Head of caudate nucleus (tissue), 42 donors: Measurements from ENCODE around the gene UQCC3.
"Not testable (repeated sequence)": the region's sequence is repeated elsewhere in the genome, so short reads cannot be mapped to it uniquely, and the experiment has no call there.

Source experiments
- DNase-seq, 42 donors: peaks; one replicate each; pipeline versions ENCODE4 v3.0.0 to v3.0.0-alpha.2; 2020 to 2021; ENCODE audit warnings: mixed read lengths in 7 of 42
- intact Hi-C: fragments of 100-400 bp; cut with DNase I; formaldehyde crosslinking; loops from one replicate; pipeline ENCODE4 v1.15.0; 2022

The UQCC3 gene

GRCh38 chr11:62671608-62672389 lies at the start of gene UQCC3, which contains the start of gene LBHD1:
Gene UQCC3, plus strand, starts transcription at chr11:62671673. Its CDS starts 73 bp downstream, at chr11:62671746.
Gene LBHD1, minus strand, starts transcription at chr11:62672267. Its CDS starts 2,236 bp downstream, at chr11:62670031.
- peak in 41 of 42 donors; percentile 71 to 95 (median 87) for DNase-seq
- intact Hi-C loops, result no loop called here

GRCh38 chr11:62622476-62623089 lies 48.9 kb upstream of the UQCC3 start:
- DNase-seq, result no peak
- intact Hi-C loops, result no loop called here

- intact Hi-C loops, result no loop called here
Observed at GRCh38 chr11:62627713-62628112, 43.8 kb upstream of the UQCC3 start.

GRCh38 chr11:62632492-62632891 lies 39.0 kb upstream of the UQCC3 start:
- DNase-seq, result no peak
- intact Hi-C loops, result no loop called here

More at GRCh38 chr11:62627713-62628112, 43.8 kb upstream of the UQCC3 start:
- peak in 11 of 42 donors; percentile 23 to 64 (median 37) for DNase-seq

DNA sequence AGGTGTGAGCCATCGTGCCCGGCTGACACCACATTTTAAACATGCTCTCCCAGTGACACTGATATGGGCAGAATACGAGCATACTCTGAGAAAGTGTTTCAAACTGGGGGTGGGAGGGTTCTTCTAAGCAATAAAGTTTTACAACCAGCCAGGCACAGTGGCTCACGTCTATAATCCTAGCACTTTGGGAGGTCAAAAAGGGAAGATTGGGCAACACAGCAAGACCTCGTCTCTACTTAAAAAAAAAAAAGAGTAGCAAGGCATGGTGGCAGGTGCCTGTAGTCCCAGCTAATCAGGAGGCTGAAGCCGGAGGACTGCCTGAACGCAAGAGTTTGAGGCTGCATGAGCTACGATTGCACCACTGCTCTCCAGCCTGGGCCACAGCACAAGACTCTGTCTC lies 27.3 kb upstream of the UQCC3 start:
- DNase-seq, result no peak
- intact Hi-C loops, result no loop called here

DNA sequence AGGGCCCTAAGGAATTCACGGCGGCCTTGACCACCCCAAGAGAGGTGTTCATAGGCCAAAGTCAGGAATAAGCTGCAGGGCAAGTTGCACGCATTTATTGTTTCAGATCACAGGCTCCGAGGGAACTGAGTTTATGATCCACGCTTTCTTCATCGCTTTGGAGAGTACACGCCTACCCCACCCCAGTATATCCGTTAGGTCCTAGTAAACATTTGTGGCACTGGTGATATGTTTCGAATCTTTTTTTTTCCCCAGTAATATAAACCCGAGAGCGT lies 25.9 kb upstream of the UQCC3 start:
- DNase-seq, result no peak

GRCh38 chr11:62645946-62646824 lies 25.3 kb upstream of the UQCC3 start, which contains the start of gene GANAB:
Gene GANAB, minus strand, starts transcription at chr11:62646613. Its CDS starts 14 bp downstream, at chr11:62646599.
- DNase-seq, result peak; percentile 98 to 100 (median 99)
- intact Hi-C loops, result no loop called here

More for the DNA sequence above, 25.9 kb upstream of the UQCC3 start:
- intact Hi-C loops, result no loop called here

DNA sequence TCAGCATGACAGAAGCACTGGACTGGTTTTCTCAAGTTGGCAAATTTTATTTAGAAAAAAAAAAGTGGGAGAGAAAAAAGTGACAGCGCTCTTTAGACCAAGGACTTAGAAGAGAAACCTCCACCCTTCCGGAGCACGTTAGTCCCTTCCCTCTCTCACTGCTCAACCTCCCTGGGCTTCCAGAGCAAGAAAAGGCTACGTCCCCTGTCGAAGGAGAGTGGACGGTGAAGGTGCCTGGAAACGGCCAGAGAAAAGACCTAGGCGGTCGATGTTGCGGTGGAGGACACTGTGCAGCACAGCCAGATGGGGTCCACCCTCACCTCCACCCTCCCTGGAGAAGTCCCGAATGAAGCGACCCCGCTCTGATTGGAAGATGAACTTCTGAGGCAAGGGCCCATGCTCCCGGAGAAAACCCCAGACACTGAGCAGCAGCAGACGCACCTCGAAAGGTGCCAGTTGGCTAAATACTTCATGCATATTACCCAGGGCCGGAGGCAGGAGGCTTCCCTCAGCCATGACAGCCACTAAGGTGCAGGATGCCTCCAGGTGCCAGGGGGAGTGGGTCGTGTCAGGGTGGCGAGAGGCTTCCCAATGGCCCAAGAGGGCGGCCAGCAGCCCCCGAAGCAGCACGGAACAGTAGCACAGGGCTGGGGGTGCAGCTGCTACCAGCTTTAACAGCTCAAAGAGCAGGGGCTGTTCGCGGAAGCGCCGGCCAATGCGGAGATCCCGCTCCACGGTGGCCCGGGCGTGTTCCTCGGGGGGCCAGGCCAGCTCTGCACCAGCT lies 24.5 kb upstream of the UQCC3 start:
- peak in 3 of 42 donors; percentile 14 to 44 (median 24) for DNase-seq
- intact Hi-C loops, result no loop called here

GRCh38 chr11:62647609-62648005 lies 23.9 kb upstream of the UQCC3 start:
- intact Hi-C loops, result no loop called here

DNA sequence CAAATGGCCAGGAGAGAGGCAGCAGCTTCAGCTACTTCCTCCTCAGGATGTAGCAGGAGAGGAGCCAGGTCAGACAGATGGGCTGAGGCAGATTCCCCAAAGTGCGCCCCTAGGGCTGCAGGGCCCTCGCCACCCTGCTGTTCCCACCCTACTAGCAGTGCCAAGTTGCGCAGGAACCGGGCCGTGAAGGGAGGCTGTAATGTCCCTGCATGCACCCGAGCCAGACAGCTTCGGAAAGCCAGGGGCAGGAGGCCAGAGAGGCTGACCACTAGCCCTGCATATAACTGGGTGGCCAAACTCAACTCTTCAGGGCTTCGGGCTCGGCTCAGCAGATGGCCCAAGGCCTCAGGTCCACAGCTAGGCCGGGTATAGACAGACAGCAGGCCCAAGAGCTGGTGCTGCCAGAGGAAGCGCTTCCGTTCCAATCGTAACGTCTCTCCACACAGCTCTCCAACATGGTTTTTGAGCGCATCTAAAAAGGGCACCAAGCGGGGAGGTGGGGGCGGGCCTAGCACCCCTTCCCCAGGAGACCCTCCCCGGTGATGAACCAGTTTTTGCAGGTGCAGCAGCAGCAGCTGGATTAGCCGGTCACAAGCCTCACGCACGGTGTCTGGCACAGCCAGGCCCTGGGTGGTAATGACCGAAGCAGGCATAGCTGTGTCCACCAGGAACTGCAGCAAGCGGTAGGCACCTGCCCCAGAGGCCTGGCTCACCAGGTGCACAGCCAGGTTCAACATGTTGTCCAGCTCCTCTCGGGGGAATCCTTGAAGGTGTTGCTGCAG lies 23.1 kb upstream of the UQCC3 start:
- no peak for DNase-seq
- intact Hi-C loops, result no loop called here

More at GRCh38 chr11:62647609-62648005, 23.9 kb upstream of the UQCC3 start:
- no peak for DNase-seq

DNA sequence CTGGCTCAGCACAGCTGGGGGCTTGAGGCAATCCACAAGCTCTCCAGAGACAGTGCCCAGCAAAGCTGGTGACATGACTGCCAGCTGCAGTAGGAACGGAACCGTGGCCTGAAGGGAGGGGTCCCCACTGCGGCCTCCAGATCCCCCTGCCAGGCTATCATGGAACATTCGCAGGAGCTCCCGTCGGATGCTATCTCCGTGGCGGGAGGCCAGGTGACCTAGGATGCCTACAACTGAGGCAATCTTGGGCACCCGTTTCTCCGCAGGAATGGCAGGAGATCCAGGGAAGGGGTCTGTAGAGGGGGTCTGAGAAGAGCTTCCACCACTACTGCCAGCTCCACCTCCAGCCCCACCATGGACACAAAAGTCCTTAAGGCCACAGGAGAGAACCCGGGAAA lies 22.5 kb upstream of the UQCC3 start:
- no peak for DNase-seq
- intact Hi-C loops, result no loop called here

- DNase-seq, result no peak
- intact Hi-C loops, result no loop called here
Observed at GRCh38 chr11:62649486-62649885, 22.0 kb upstream of the UQCC3 start.

DNA sequence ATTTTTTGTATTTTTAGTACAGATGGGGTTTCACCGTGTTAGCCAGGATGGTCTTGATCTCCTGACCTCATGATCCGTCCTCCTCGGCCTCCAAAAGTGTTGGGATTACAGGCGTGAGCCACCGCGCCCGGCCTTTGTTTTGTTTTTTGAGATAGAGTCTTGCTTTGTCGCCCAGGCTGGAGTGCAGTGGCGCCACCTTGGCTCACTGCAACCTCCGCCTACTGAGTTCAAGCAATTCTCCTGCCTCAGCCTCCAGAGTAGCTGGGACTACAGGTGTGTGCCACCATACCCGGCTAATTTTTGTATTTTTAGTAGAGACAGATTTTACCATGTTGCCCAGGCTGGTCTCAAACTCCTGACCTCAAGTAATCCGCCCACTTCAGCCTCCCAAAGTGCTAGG lies 21.2 kb upstream of the UQCC3 start:
- DNase-seq, intact Hi-C loops: not testable (repeated sequence)

GRCh38 chr11:62652161-62653006 lies 19.1 kb upstream of the UQCC3 start:
- intact Hi-C loops, result no loop called here

DNA sequence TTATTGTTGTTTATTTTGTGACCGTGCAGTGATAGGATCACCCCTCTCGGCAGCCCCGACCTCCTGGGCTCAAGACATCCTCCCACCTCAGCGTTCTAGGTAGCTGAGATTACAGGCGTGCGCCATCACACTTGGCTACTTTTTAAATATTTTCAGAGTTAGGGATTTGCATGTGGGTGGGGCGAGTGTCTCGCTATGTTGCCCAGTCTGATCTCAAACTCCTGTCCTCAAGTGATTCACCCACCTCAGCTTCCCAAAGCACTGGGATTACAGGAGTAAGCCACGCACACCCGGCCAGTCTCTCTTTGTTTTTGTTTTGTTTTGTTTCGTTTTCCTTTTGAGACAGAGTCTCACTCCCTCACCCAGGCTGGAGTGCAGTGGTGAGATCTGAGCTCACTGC lies 17.2 kb upstream of the UQCC3 start:
- intact Hi-C loops, result no loop called here

More at GRCh38 chr11:62652161-62653006, 19.1 kb upstream of the UQCC3 start:
- DNase-seq, result peak in 1 of 42 donors; percentile 12

DNA sequence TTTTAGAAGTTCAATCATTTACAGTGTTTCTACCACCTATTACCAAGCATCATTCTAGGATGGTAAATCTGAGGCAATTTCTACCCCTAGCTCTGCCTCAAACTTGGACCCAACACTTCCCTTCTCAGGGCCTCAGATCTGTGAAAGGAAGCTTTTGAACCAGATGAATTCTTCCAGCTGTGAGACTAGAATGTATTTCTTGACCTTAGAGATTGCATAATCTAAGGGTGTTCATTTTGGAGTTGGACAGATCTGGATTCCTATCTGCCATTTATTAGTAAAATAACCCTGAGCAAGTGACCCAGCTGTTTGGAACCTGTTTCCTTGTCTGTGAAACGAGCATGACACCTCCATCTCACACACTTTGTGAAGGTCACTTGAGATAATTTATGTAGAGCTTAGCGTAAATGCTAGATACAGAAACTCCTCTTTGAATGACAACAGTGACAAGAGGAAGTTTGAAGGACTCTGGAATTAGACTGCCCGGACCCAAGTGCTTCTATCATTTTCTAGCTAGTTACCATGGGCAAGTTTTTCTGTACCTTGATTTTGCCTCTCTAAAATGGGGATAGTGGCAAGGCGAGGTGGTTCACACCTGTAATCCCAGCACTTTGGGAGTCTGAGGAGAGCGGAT lies 14.6 kb upstream of the UQCC3 start:
- DNase-seq, result no peak
- intact Hi-C loops, result no loop called here

More for the DNA sequence above, 17.2 kb upstream of the UQCC3 start:
- no peak for DNase-seq
